Ishikawa (cell line): ENCODE measurements around the gene CLTCL1.

Source experiments
- CEBPB ChIP-seq: IDR thresholded peaks from 2 replicates; pipeline ENCODE4 v1.6.1; 2012
- CREB1 ChIP-seq: IDR thresholded peaks from 2 replicates; pipeline ENCODE4 v1.6.1; 2012; ENCODE audit warnings: low read depth
- EGR1 ChIP-seq: IDR thresholded peaks from 2 replicates; pipeline ENCODE4 v1.6.1; 2012
- EP300 ChIP-seq: IDR thresholded peaks from 2 replicates; pipeline ENCODE4 v1.6.1; 2012; ENCODE audit warnings: borderline replicate concordance
- FOXM1 ChIP-seq: IDR thresholded peaks from 2 replicates; pipeline ENCODE4 v1.6.1; 2012; ENCODE audit warnings: low read depth, borderline replicate concordance
- MAX ChIP-seq: IDR thresholded peaks from 2 replicates; pipeline ENCODE4 v1.6.1; 2012
- RAD21 ChIP-seq: IDR thresholded peaks from 2 replicates; pipeline ENCODE4 v1.6.1; 2012; ENCODE audit warnings: low read depth
- REST ChIP-seq: IDR thresholded peaks from 2 replicates; pipeline ENCODE4 v1.6.1; 2012; ENCODE audit warnings: low read depth, mild to moderate bottlenecking
- TCF12 ChIP-seq: IDR thresholded peaks from 2 replicates; pipeline ENCODE4 v1.6.1; 2012; ENCODE audit warnings: low read depth
- TEAD4 ChIP-seq: IDR thresholded peaks from 2 replicates; pipeline ENCODE4 v1.6.1; 2012
- YY1 ChIP-seq: IDR thresholded peaks from 2 replicates; pipeline ENCODE4 v1.6.1; 2012; ENCODE audit warnings: low read depth

- TF ChIP-seq EP300: no peak
- TF ChIP-seq CREB1: no peak
- TF ChIP-seq RAD21: no peak
- no peak for TF ChIP-seq EGR1
- TF ChIP-seq FOXM1: no peak
- no peak for TF ChIP-seq MAX
- TF ChIP-seq TCF12: no peak
- no peak for TF ChIP-seq TEAD4
- no peak for TF ChIP-seq REST
- no peak for TF ChIP-seq CEBPB
- TF ChIP-seq YY1: no peak
Measured at GRCh38 chr22:19287889-19288288, 3.6 kb downstream of the CLTCL1 start.
